ENCODE results near the gene SENP8.

DNA sequence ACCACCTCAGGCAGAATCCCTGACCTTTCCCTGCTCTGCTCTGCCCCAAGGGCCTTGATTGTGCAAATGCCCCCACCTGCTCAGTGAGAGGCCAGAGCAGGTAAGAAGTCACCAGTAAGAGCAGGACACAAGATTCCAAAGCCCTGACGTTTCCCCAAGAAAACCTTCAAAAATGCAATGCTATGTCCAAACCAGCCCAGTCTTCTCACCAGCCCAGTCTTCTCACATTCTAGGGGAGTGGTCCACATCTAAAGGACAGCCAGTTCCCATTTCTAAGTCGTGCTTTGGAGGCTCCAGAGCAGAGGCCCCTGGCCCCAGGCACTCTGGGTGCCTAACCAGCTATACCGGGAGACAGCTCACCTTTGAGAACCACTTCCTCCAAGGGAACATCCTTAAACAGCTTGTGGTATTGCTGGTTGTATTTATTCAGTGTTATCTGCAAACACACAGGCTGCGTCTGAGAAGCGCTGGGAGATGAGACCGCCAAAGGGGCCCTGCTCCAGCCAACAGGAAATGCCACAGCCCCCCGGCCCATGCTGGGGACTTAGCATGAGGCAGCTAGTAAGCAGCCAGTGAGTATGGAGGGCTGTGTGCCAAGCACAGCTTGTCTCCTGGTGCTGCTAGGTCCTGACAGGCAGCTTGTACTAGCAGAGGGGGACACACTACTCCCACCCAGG lies 50.1 kb downstream of the SENP8 start:
- TF ChIP-seq, protein P1, sequence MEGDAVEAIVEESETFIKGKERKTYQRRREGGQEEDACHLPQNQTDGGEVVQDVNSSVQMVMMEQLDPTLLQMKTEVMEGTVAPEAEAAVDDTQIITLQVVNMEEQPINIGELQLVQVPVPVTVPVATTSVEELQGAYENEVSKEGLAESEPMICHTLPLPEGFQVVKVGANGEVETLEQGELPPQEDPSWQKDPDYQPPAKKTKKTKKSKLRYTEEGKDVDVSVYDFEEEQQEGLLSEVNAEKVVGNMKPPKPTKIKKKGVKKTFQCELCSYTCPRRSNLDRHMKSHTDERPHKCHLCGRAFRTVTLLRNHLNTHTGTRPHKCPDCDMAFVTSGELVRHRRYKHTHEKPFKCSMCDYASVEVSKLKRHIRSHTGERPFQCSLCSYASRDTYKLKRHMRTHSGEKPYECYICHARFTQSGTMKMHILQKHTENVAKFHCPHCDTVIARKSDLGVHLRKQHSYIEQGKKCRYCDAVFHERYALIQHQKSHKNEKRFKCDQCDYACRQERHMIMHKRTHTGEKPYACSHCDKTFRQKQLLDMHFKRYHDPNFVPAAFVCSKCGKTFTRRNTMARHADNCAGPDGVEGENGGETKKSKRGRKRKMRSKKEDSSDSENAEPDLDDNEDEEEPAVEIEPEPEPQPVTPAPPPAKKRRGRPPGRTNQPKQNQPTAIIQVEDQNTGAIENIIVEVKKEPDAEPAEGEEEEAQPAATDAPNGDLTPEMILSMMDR (conservative IDR thresholded peaks at IDR 0.05): no peak
- TF ChIP-seq ZFX (IDR thresholded peaks at IDR 0.05): no peak
